IMR-90 (cell line): ENCODE results near the gene SYPL2. TPM values are rescaled to one million over a fixed set of nuclear protein-coding genes. Genes with fewer than 3 reads are reported as not detected.

Source experiments
- ATAC-seq: fragments of 200-7000 bp; cut with Tn5 transposase; 2 replicates; pipeline ENCODE4 v1.9.1; 2020; ENCODE audit warnings: low read depth, mild to moderate bottlenecking, moderate library complexity
- BruUV-seq: library from RNA; stranded (reverse); fragments of 400-500 nt; replicated peaks from 2 replicates; lab custom pipeline; 2021; lab: Mats Ljungman, UMichigan
- CTCF ChIA-PET: fragments of 300-600 bp; formaldehyde crosslinking; extraction: SDS; loops from one replicate; lab custom pipeline; 2021; ENCODE audit warnings: antibody characterized with exemption; lab: Yijun Ruan, JAX
- POLR2A ChIA-PET: fragments of 300-600 bp; sonication (Branson Sonifier 250); formaldehyde crosslinking; loops from one replicate; lab custom pipeline; 2022; ENCODE audit warnings: antibody characterized with exemption; ENCODE audit not compliant: unreplicated experiment; lab: Charles Lee
- DNase-seq: peaks from one replicate; pipeline ENCODE4 v3.0.0; 2013
- H2AFZ ChIP-seq: replicated peaks from 2 replicates; pipeline ENCODE3; 2013; ENCODE audit warnings: low read length, mild to moderate bottlenecking; ENCODE audit not compliant: poor library complexity
- H2AK5ac ChIP-seq: 2 replicates; pipeline ENCODE4 v1.6.1; 2013; ENCODE audit warnings: low read depth, low read length, inconsistent platforms
- H2AK9ac ChIP-seq: replicated peaks from 2 replicates; pipeline ENCODE3; 2013; ENCODE audit warnings: mild to moderate bottlenecking, low read depth, low read length, moderate library complexity; ENCODE audit not compliant: poor library complexity
- H2BK120ac ChIP-seq: 2 replicates; pipeline ENCODE4 v1.6.1; 2013; ENCODE audit warnings: low read depth, low read length, inconsistent platforms
- H2BK15ac ChIP-seq: 3 replicates; pipeline ENCODE4 v1.6.1; 2013; ENCODE audit warnings: low read depth, low read length, inconsistent platforms
- H2BK20ac ChIP-seq: 2 replicates; pipeline ENCODE4 v1.6.1; 2013; ENCODE audit warnings: low read depth, mild to moderate bottlenecking, inconsistent platforms, low read length, moderate library complexity
- H2BK5ac ChIP-seq: 2 replicates; pipeline ENCODE4 v1.6.1; 2013; ENCODE audit warnings: mild to moderate bottlenecking, low read depth, low read length, inconsistent platforms; ENCODE audit not compliant: poor library complexity, severe bottlenecking
- H3K14ac ChIP-seq: replicated peaks from 2 replicates; pipeline ENCODE4 v1.6.1; 2013; ENCODE audit warnings: low read depth, low read length, inconsistent platforms
- H3K18ac ChIP-seq: 2 replicates; pipeline ENCODE4 v1.6.1; 2013; ENCODE audit warnings: low read depth, low read length, control low read depth
- H3K23ac ChIP-seq: 2 replicates; pipeline ENCODE4 v1.6.1; 2013; ENCODE audit warnings: low read depth, low read length, inconsistent platforms
- H3K27ac ChIP-seq: 2 replicates; pipeline ENCODE4 v1.5.1; 2013; ENCODE audit warnings: mild to moderate bottlenecking, control low read depth, low read length; ENCODE audit not compliant: insufficient read depth
- H3K27me3 ChIP-seq: 2 replicates; pipeline ENCODE4 v1.6.1; 2013; ENCODE audit warnings: low read length; ENCODE audit not compliant: control insufficient read depth, insufficient read depth
- H3K36me3 ChIP-seq: 2 replicates; pipeline ENCODE4 v1.6.1; 2013; ENCODE audit warnings: low read length, mixed read lengths; ENCODE audit not compliant: control insufficient read depth, insufficient read depth
- H3K4ac ChIP-seq: 2 replicates; pipeline ENCODE4 v1.6.1; 2013; ENCODE audit warnings: low read depth, low read length, inconsistent platforms
- H3K4me1 ChIP-seq: 2 replicates; pipeline ENCODE4 v1.6.1; 2013; ENCODE audit warnings: low read length, mixed read lengths; ENCODE audit not compliant: control insufficient read depth, insufficient read depth
- H3K4me2 ChIP-seq: 2 replicates; pipeline ENCODE4 v1.6.1; 2013; ENCODE audit warnings: low read depth, mild to moderate bottlenecking, control low read depth, low read length, moderate library complexity
- H3K4me3 ChIP-seq: 2 replicates; pipeline ENCODE4 v1.5.1; 2013; ENCODE audit warnings: low read depth, mild to moderate bottlenecking, control low read depth, low read length, moderate library complexity; ENCODE audit not compliant: insufficient read depth
- H3K56ac ChIP-seq: 2 replicates; pipeline ENCODE4 v1.6.1; 2013; ENCODE audit warnings: low read length, inconsistent platforms; ENCODE audit not compliant: insufficient read depth; ENCODE audit errors: extremely low read depth
- H3K79me1 ChIP-seq, 2 experiments: 2 replicates each; pipeline ENCODE4 v1.6.1; 2013; ENCODE audit warnings: low read length in 2 of 2, inconsistent platforms in 1 of 2, low read depth in 1 of 2
- H3K9ac ChIP-seq: 2 replicates; pipeline ENCODE4 v1.6.1; 2013; ENCODE audit warnings: low read depth, low read length, control low read depth
- H3K9me1 ChIP-seq: 2 replicates; pipeline ENCODE4 v1.6.1; 2013; ENCODE audit warnings: low read length, inconsistent platforms; ENCODE audit not compliant: insufficient read depth
- H3K9me3 ChIP-seq: 2 replicates; pipeline ENCODE4 v1.6.1; 2013; ENCODE audit warnings: low read length; ENCODE audit not compliant: control insufficient read depth, insufficient read depth
- H4K20me1 ChIP-seq: 2 replicates; pipeline ENCODE4 v1.6.1; 2013; ENCODE audit warnings: low read length, inconsistent platforms; ENCODE audit not compliant: insufficient read depth
- H4K5ac ChIP-seq: 2 replicates; pipeline ENCODE4 v1.6.1; 2013; ENCODE audit warnings: mild to moderate bottlenecking, low read depth, low read length, control low read depth
- H4K8ac ChIP-seq, 2 experiments: 2 replicates each; pipeline ENCODE4 v1.6.1; 2013; ENCODE audit warnings: low read depth in 2 of 2, low read length in 2 of 2, control low read depth in 1 of 2, inconsistent platforms in 1 of 2
- H4K91ac ChIP-seq: 2 replicates; pipeline ENCODE4 v1.6.1; 2013; ENCODE audit warnings: low read depth, low read length, inconsistent platforms; ENCODE audit not compliant: insufficient read depth
- USF2 ChIP-seq: fragments of 150-350 bp; IDR thresholded peaks from 2 replicates; pipeline ENCODE4 v1.6.1; 2017; ENCODE audit warnings: mild to moderate bottlenecking, antibody characterized with exemption, low read length, low read depth
- WGBS, 2 experiments: methylation state at CpG; one replicate each; pipeline versions ENCODE4 v1.1.5 to v1.1.7; 2013; ENCODE audit warnings: missing lambda C conversion rate in 2 of 2; ENCODE audit not compliant: insufficient read length in 1 of 2; ENCODE audit errors: extremely low coverage in 2 of 2; 5-methylcytosine and 5-hydroxymethylcytosine counted together
- dilution Hi-C: fragments of 300-500 bp; cut with HindIII; formaldehyde crosslinking; loops from one replicate; pipeline ENCODE4 v1.14.3; 2018; ENCODE audit warnings: low sequenced_read_pairs; ENCODE audit not compliant: unreplicated experiment
- in situ Hi-C: fragments of 300-500 bp; cut with MboI; formaldehyde crosslinking; loops from 3 replicates; pipeline ENCODE4 v1.14.3; 2019; ENCODE audit warnings: low sequenced_read_pairs, inconsistent platforms, mixed read lengths
- intact Hi-C: fragments of 100-400 bp; cut with micrococcal nuclease; formaldehyde crosslinking; loops from 2 replicates; pipeline ENCODE4 v1.10.0; 2022
- polyA plus RNA-seq, 3 experiments: library from polyadenylated mRNA; depleted of rRNA; stranded (reverse); fragments of >200 nt; gene quantifications; 2 replicates each; pipeline ENCODE4 v1.2.3, GENCODE V29; 2012; ENCODE audit warnings: low replicate concordance in 1 of 3
- total RNA-seq: library from RNA; depleted of rRNA; stranded (reverse); fragments of >200 nt; gene quantifications from 2 replicates; pipeline ENCODE4 v1.2.3, GENCODE V29; 2012

SYPL2 gene
- total and polyA plus RNA-seq, 2 of the 4 experiments (the other 2 are of a cell fraction) = under 0.01 to 0.65 TPM

DNA sequence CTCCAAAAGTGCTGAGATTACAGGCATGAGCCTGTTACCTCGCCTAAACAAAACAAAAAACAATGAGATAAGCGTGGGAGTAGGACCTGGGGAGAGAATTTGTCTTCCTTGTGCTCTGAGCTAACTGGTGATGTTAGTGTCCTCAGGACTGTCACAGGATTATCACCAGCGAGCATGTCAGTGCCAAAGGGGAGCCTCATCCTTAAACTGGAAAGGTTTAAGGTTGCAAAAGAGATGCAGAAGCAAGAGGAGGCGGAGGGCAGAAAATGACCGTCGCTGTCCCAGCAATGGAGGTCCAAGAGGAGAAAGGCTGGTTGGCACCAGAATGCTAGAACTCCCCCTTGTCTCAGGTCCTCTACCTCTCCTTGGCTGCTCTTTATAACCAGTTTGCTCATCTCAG is 3.9 kb downstream of the SYPL2 start:
- no peak overlapping the region for H2BK20ac ChIP-seq

More for the DNA sequence above, 3.9 kb downstream of the SYPL2 start:
- intact Hi-C loops = no loop called here
- DNase-seq = no peak
- H3K9me1 ChIP-seq = no peaks in the 10 kb centered on the region
- no peak overlapping the region for H2AK9ac ChIP-seq
- H2BK120ac ChIP-seq = no peak overlapping the region
- no peak overlapping the region for H4K8ac ChIP-seq
- H2AFZ ChIP-seq = no peak overlapping the region
- H3K4ac ChIP-seq = no peak overlapping the region
- dilution Hi-C loops = no loop called here
- H3K14ac ChIP-seq = no peak overlapping the region
- H3K9me3 ChIP-seq = no peaks in the 10 kb centered on the region
- no peak overlapping the region for H3K27ac ChIP-seq
- H3K4me3 ChIP-seq = no peak overlapping the region
- WGBS, 2 experiments = 25% methylated on average over 1 of the region's 6 CpGs; no CpG with 5 or more reads in 1 of the 2 experiments
- TF ChIP-seq USF2 = no peak
- no TSS peak for BruUV-seq
- H3K36me3 ChIP-seq = no peaks in the 10 kb centered on the region
- H2AK5ac ChIP-seq = no peak overlapping the region
- no peaks in the 10 kb centered on the region for H3K79me1 ChIP-seq
- ChIA-PET POLR2A (no interaction called here), CTCF (interaction anchor here (0.6 to 0.7 kb wide), 2 partner anchors 8 to 13 kb away, joined by 3 read pairs; no protein-coding TSS in a partner anchor)
- in situ Hi-C loops = no loop called here
- no peak for ATAC-seq
- no peak overlapping the region for H4K5ac ChIP-seq
- H3K23ac ChIP-seq = 0 out of 2 replicates have a peak overlapping the region, but pooled peaks have one; percentile 18
- no peak overlapping the region for H4K91ac ChIP-seq
- H3K56ac ChIP-seq = no peak overlapping the region
- H2BK15ac ChIP-seq = no peak overlapping the region
- H3K4me1 ChIP-seq = no peaks in the 10 kb centered on the region
- H3K9ac ChIP-seq = no peak overlapping the region
- H4K20me1 ChIP-seq = no peaks in the 10 kb centered on the region
- no peak overlapping the region for H2BK5ac ChIP-seq
- H3K27me3 ChIP-seq = peaks cover 70% of the 10 kb centered on the region
- H3K4me2 ChIP-seq = no peak overlapping the region
- H3K18ac ChIP-seq = no peak overlapping the region
